Loucy (cell line): ENCODE data around the gene CEP70.

ENCODE experiments used
- CTCF ChIP-seq: fragments of 200-600 bp; sonication (generic); conservative IDR thresholded peaks from 2 replicates; pipeline ENCODE4 v1.5.1; 2014; ENCODE audit warnings: mild to moderate bottlenecking, antibody characterized with exemption, low read length
- EZH2phosphoT487 ChIP-seq: fragments of 200-600 bp; IDR thresholded peaks from 2 replicates; pipeline ENCODE4 v1.6.1; 2018; ENCODE audit warnings: antibody characterized with exemption, mild to moderate bottlenecking, moderate library complexity, borderline replicate concordance

- TF ChIP-seq CTCF (no peak), EZH2phosphoT487 (no peak)
These were observed 142.4 kb downstream of the CEP70 start for GRCh38 chr3:138451595-138452162.
